SK-N-MC (cell line): ENCODE measurements around the gene MYO18A.
"Not testable (repeated sequence)": the region's sequence is repeated elsewhere in the genome, so short reads cannot be mapped to it uniquely, and the experiment has no call there.

Experiments used
- DNase-seq: peaks from one replicate; pipeline ENCODE4 v3.0.0-alpha.2; 2011; ENCODE audit warnings: low read depth, low spot score
- H3K27ac ChIP-seq: fragments of 200-600 bp; sonication (generic); 2 replicates; pipeline ENCODE4 v1.5.1; 2016; ENCODE audit warnings: mixed run types
- H3K36me3 ChIP-seq: fragments of 200-600 bp; sonication (generic); 2 replicates; pipeline ENCODE4 v1.6.1; 2017; ENCODE audit warnings: antibody characterized with exemption, low read length, mixed read lengths; ENCODE audit not compliant: insufficient read depth
- H3K4me3 ChIP-seq: fragments of 200-600 bp; sonication (generic); 2 replicates; pipeline ENCODE4 v1.5.1; 2016
- H3K9ac ChIP-seq: fragments of 200-600 bp; sonication (generic); 2 replicates; pipeline ENCODE4 v1.8.0; 2017; ENCODE audit warnings: mixed run types, mixed read lengths; ENCODE audit not compliant: insufficient read length
- H3K9me3 ChIP-seq: fragments of 200-600 bp; sonication (generic); 2 replicates; pipeline ENCODE4 v1.6.1; 2017; ENCODE audit warnings: low read depth, mild to moderate bottlenecking, antibody characterized with exemption, low read length, moderate library complexity, mixed read lengths
- EZH2 ChIP-seq: fragments of 200-600 bp; sonication (generic); IDR thresholded peaks from one replicate; pipeline ENCODE4 v1.6.1; 2017; ENCODE audit warnings: antibody characterized with exemption
- FOXP2 ChIP-seq: optimal IDR thresholded peaks from 2 replicates; pipeline ENCODE3; 2011; ENCODE audit warnings: mild to moderate bottlenecking, moderate library complexity; ENCODE audit not compliant: insufficient read depth; ENCODE audit errors: extremely low read length, control extremely low read depth
- POLR2AphosphoS5 ChIP-seq: IDR thresholded peaks from 2 replicates; pipeline ENCODE4 v1.6.1; 2012; ENCODE audit warnings: mild to moderate bottlenecking, low read depth, low read length, borderline replicate concordance

Gene MYO18A

GRCh38 chr17:29148790-29149430, 31.3 kb downstream of the MYO18A start:
- H3K27ac ChIP-seq, result peak overlapping the region; percentile 72
- DNase-seq, result no peak
- no peaks in the 10 kb centered on the region for H3K9me3 ChIP-seq
- peak overlapping the region; percentile 72 for H3K9ac ChIP-seq
- TF ChIP-seq EZH2 (no peak), POLR2AphosphoS5 (peak; percentile 85), FOXP2 (peak; percentile 86)
- H3K4me3 ChIP-seq, result peak overlapping the region; percentile 80
- no peaks in the 10 kb centered on the region for H3K36me3 ChIP-seq

GRCh38 chr17:29148257-29148789, 31.9 kb downstream of the MYO18A start:
- TF ChIP-seq EZH2 (no peak), FOXP2 (no peak), POLR2AphosphoS5 (no peak)
- Histone ChIP-seq H3K36me3 (no peaks in the 10 kb centered on the region), H3K4me3 (peak overlapping the region; percentile 80), H3K27ac (peak overlapping the region; percentile 72), H3K9ac (peak overlapping the region; percentile 72), H3K9me3 (no peaks in the 10 kb centered on the region)
- no peak for DNase-seq

- no peak for DNase-seq
- TF ChIP-seq FOXP2 (no peak), POLR2AphosphoS5 (no peak), EZH2 (no peak)
- Histone ChIP-seq H3K4me3 (no peak overlapping the region), H3K27ac (no peak overlapping the region), H3K36me3 (no peaks in the 10 kb centered on the region), H3K9me3 (no peaks in the 10 kb centered on the region), H3K9ac (no peak overlapping the region)
Observed at GRCh38 chr17:29147682-29148081, 32.5 kb downstream of the MYO18A start.

- H3K36me3 ChIP-seq, H3K9me3 ChIP-seq, H3K27ac ChIP-seq, H3K4me3 ChIP-seq, H3K9ac ChIP-seq, DNase-seq: not testable (repeated sequence)
Observed at GRCh38 chr17:29147228-29147627, 33.0 kb downstream of the MYO18A start.

- TF ChIP-seq EZH2 (no peak), FOXP2 (no peak), POLR2AphosphoS5 (no peak)
- H3K27ac ChIP-seq, result no peak overlapping the region
- H3K9me3 ChIP-seq, result no peaks in the 10 kb centered on the region
- no peak overlapping the region for H3K4me3 ChIP-seq
- H3K9ac ChIP-seq, result no peak overlapping the region
- no peak for DNase-seq
- no peaks in the 10 kb centered on the region for H3K36me3 ChIP-seq
Observed at GRCh38 chr17:29146369-29146972, 33.7 kb downstream of the MYO18A start.

- Histone ChIP-seq H3K36me3 (no peaks in the 10 kb centered on the region), H3K4me3 (no peak overlapping the region), H3K9me3 (no peaks in the 10 kb centered on the region), H3K27ac (no peak overlapping the region), H3K9ac (peak overlapping the region; percentile 3)
- peak; percentile 28 for DNase-seq
- TF ChIP-seq EZH2 (no peak), POLR2AphosphoS5 (no peak), FOXP2 (no peak)
Observed at GRCh38 chr17:29145289-29146073, 34.7 kb downstream of the MYO18A start.

- H3K36me3 ChIP-seq, result no peaks in the 10 kb centered on the region
- TF ChIP-seq FOXP2 (no peak), EZH2 (no peak), POLR2AphosphoS5 (no peak)
- no peaks in the 10 kb centered on the region for H3K9me3 ChIP-seq
- no peak overlapping the region for H3K4me3 ChIP-seq
- DNase-seq, result no peak
- no peak overlapping the region for H3K9ac ChIP-seq
- H3K27ac ChIP-seq, result no peak overlapping the region
Observed at GRCh38 chr17:29143894-29144293, 36.3 kb downstream of the MYO18A start.

- DNase-seq, result no peak
- Histone ChIP-seq H3K27ac (no peak overlapping the region), H3K9ac (no peak overlapping the region), H3K4me3 (no peak overlapping the region), H3K9me3 (no peaks in the 10 kb centered on the region), H3K36me3 (no peaks in the 10 kb centered on the region)
- no peak for TF ChIP-seq POLR2AphosphoS5
- no peak for TF ChIP-seq EZH2
Observed at GRCh38 chr17:29141514-29141876, 38.7 kb downstream of the MYO18A start.
